HCT116 (cell line): ENCODE results near the gene SNAP29. TPM values are rescaled to one million over a fixed set of nuclear protein-coding genes. Genes with fewer than 3 reads are reported as not detected.
"Not testable (repeated sequence)": the region's sequence is repeated elsewhere in the genome, so short reads cannot be mapped to it uniquely, and the experiment has no call there.

ENCODE experiments used
- ATAC-seq: fragments of 200-7000 bp; cut with Tn5 transposase; 2 replicates; pipeline ENCODE4 v1.9.1; 2020; ENCODE audit warnings: mild to moderate bottlenecking, moderate library complexity
- BruUV-seq: library from RNA; stranded (reverse); fragments of 400-500 nt; replicated peaks from 2 replicates; lab custom pipeline; 2021; lab: Mats Ljungman, UMichigan
- CTCF ChIA-PET: fragments of 300-600 bp; sonication (Branson Sonifier 250); formaldehyde crosslinking; loops from one replicate; lab custom pipeline; 2021; ENCODE audit warnings: antibody characterized with exemption; lab: Charles Lee
- POLR2A ChIA-PET: fragments of 300-600, 350-600 bp; sonication (Branson Sonifier 250); formaldehyde crosslinking; loops from one replicate; lab custom pipeline; 2021; ENCODE audit warnings: antibody characterized with exemption; lab: Charles Lee
- RAD21 ChIA-PET, 2 experiments: fragments of 300-600 bp; sonication (Branson Sonifier 250); formaldehyde crosslinking; loops; one replicate each; lab custom pipeline; 2023; ENCODE audit warnings: low total read pairs in 2 of 2; ENCODE audit not compliant: uncharacterized antibody in 2 of 2, unreplicated experiment in 2 of 2, low non-redundant PET in 1 of 2; lab: Charles Lee
- DNase-seq: peaks from one replicate; pipeline ENCODE4 v3.0.0-alpha.2; 2010; ENCODE audit warnings: low read depth, low spot score
- H2AFZ ChIP-seq: fragments of 200-600 bp; shearing (Covaris generic), sonication (generic); 2 replicates; pipeline ENCODE4 v1.6.1; 2017; ENCODE audit warnings: low read depth, mixed run types, mixed read lengths, antibody characterized with exemption, low read length; ENCODE audit not compliant: poor library complexity, severe bottlenecking
- H3K27ac ChIP-seq: 2 replicates; pipeline ENCODE4 v1.5.1; 2012; ENCODE audit warnings: low read depth, low read length
- H3K27me3 ChIP-seq: fragments of 200-600 bp; sonication (generic); 2 replicates; pipeline ENCODE4 v1.6.1; 2016; ENCODE audit warnings: mixed run types, low read length, mixed read lengths; ENCODE audit not compliant: insufficient read depth
- H3K36me3 ChIP-seq, 2 experiments: fragments of 200-500 bp in 1 of 2; fragments of 200-600 bp in 1 of 2; sonication (Bioruptor generic) in 1 of 2; sonication (generic) in 1 of 2; 2 replicates each; pipeline versions ENCODE4 v1.5.1 to v1.6.1; 2014 to 2016; ENCODE audit warnings: low read length in 2 of 2, inconsistent platforms in 1 of 2, mixed read lengths in 1 of 2, mixed run types in 1 of 2; ENCODE audit not compliant: insufficient read depth in 2 of 2, control insufficient read depth in 1 of 2
- H3K4me1 ChIP-seq, 2 experiments: fragments of 200-600 bp in 1 of 2; sonication (generic) in 1 of 2; 2 replicates each; pipeline versions ENCODE4 v1.5.1 to v1.6.1; 2012 to 2017; ENCODE audit warnings: low read length in 2 of 2, inconsistent platforms in 1 of 2, mild to moderate bottlenecking in 1 of 2, mixed read lengths in 1 of 2, mixed run types in 1 of 2, moderate library complexity in 1 of 2; ENCODE audit not compliant: insufficient read depth in 2 of 2, control insufficient read depth in 1 of 2
- H3K4me2 ChIP-seq: fragments of 200-600 bp; sonication (generic); 2 replicates; pipeline ENCODE4 v1.6.1; 2017; ENCODE audit warnings: mixed run types, low read length, mixed read lengths
- H3K4me3 ChIP-seq, 2 experiments: fragments of 200-600 bp in 1 of 2; sonication (generic) in 1 of 2; replicated peaks in 1 of 2; 2 replicates each; pipeline ENCODE4 v1.5.1; 2011 to 2016; ENCODE audit warnings: low read length in 2 of 2, control low read depth in 1 of 2, low read depth in 1 of 2, mild to moderate bottlenecking in 1 of 2, mixed read lengths in 1 of 2, mixed run types in 1 of 2
- H3K79me2 ChIP-seq: fragments of 200-600 bp; sonication (generic); 2 replicates; pipeline ENCODE4 v1.6.1; 2017; ENCODE audit warnings: mild to moderate bottlenecking, mixed run types, low read length, moderate library complexity, mixed read lengths; ENCODE audit not compliant: insufficient read depth
- H3K9ac ChIP-seq: fragments of 200-600 bp; sonication (generic); 2 replicates; pipeline ENCODE4 v1.6.1; 2016; ENCODE audit warnings: low read length, mixed read lengths
- H3K9me2 ChIP-seq: fragments of 200-600 bp; sonication (generic), shearing (Covaris generic); 2 replicates; pipeline ENCODE4 v1.6.1; 2017; ENCODE audit warnings: mixed run types, mild to moderate bottlenecking, moderate library complexity; ENCODE audit not compliant: insufficient read depth
- H3K9me3 ChIP-seq, 2 experiments: fragments of 200-500 bp in 1 of 2; fragments of 200-600 bp in 1 of 2; sonication (Bioruptor generic) in 1 of 2; sonication (generic) in 1 of 2; 2 replicates each; pipeline ENCODE4 v1.6.1; 2014 to 2017; ENCODE audit warnings: low read length in 2 of 2, mixed read lengths in 2 of 2, inconsistent platforms in 1 of 2, low read depth in 1 of 2, mild to moderate bottlenecking in 1 of 2, mixed run types in 1 of 2, moderate library complexity in 1 of 2; ENCODE audit not compliant: control insufficient read depth in 1 of 2, insufficient read depth in 1 of 2
- H4K20me1 ChIP-seq: fragments of 200-600 bp; sonication (generic), shearing (Covaris generic); 2 replicates; pipeline ENCODE4 v1.6.1; 2017; ENCODE audit warnings: mixed run types, mild to moderate bottlenecking, moderate library complexity; ENCODE audit not compliant: insufficient read depth
- CEBPB ChIP-seq: IDR thresholded peaks from 2 replicates; pipeline ENCODE4 v1.6.1; 2012; ENCODE audit warnings: low read depth
- intact Hi-C: fragments of 100-400 bp; cut with micrococcal nuclease; formaldehyde crosslinking; loops from 2 replicates; pipeline ENCODE4 v1.10.0; 2022
- total RNA-seq: library from RNA; stranded (reverse); gene quantifications from one replicate; pipeline ENCODE4 v1.2.1, GENCODE V29; 2021; ENCODE audit not compliant: unreplicated experiment
- TF ChIP-seq, protein P1 (sequence below): IDR thresholded peaks from 2 replicates; pipeline ENCODE4 v1.6.1; 2012; ENCODE audit warnings: low read depth
- TF ChIP-seq, protein P2 (sequence below): IDR thresholded peaks from 2 replicates; pipeline ENCODE4 v1.6.1; 2012

The SNAP29 gene
- total RNA-seq, 1 experiment from 2014 or later: 27.3 TPM

DNA sequence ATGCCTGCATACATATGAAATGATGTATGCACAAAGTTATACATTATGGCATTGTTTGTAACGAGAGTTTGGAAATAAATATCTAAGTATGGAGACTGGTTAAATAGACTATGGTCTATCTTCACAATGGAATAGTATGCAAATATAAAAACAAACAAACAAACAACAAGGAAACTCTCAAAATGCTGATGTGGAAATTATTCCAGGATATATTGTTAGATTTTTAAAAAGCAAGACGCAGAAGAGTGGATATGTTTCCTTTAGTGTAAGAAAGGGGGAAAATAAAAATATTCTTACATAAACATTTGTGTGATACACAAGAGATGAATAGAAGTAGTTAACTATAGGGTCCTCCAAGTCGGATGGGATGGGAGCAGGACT, 47.6 kb downstream of the SNAP29 start (continued):
- TF ChIP-seq, protein P1, sequence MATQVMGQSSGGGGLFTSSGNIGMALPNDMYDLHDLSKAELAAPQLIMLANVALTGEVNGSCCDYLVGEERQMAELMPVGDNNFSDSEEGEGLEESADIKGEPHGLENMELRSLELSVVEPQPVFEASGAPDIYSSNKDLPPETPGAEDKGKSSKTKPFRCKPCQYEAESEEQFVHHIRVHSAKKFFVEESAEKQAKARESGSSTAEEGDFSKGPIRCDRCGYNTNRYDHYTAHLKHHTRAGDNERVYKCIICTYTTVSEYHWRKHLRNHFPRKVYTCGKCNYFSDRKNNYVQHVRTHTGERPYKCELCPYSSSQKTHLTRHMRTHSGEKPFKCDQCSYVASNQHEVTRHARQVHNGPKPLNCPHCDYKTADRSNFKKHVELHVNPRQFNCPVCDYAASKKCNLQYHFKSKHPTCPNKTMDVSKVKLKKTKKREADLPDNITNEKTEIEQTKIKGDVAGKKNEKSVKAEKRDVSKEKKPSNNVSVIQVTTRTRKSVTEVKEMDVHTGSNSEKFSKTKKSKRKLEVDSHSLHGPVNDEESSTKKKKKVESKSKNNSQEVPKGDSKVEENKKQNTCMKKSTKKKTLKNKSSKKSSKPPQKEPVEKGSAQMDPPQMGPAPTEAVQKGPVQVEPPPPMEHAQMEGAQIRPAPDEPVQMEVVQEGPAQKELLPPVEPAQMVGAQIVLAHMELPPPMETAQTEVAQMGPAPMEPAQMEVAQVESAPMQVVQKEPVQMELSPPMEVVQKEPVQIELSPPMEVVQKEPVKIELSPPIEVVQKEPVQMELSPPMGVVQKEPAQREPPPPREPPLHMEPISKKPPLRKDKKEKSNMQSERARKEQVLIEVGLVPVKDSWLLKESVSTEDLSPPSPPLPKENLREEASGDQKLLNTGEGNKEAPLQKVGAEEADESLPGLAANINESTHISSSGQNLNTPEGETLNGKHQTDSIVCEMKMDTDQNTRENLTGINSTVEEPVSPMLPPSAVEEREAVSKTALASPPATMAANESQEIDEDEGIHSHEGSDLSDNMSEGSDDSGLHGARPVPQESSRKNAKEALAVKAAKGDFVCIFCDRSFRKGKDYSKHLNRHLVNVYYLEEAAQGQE: no peak
- TF ChIP-seq, protein P2, sequence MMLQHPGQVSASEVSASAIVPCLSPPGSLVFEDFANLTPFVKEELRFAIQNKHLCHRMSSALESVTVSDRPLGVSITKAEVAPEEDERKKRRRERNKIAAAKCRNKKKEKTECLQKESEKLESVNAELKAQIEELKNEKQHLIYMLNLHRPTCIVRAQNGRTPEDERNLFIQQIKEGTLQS: no peak
- no peak for TF ChIP-seq CEBPB

DNA sequence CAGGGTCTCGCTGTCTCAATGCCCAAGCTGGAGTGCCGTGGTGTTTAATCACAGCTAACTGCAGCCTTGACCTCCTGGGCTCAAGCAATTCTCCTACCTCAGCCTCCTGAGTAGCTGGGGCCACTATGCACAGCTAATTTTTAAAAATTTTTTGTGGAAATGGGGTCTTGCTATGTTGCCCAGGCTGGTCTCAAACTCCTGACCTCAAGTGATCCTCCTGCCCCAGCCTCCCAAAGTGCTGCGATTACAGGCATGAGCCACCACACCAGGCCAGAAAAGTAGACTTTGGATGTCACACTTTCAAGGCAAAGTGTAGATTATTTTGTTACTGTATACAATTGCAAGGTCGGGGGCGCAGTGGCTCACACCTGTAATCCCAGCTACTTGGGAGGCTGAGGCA, 49.9 kb downstream of the SNAP29 start:
- H3K4me3 ChIP-seq, H3K36me3 ChIP-seq, CTCF ChIA-PET, intact Hi-C loops, H4K20me1 ChIP-seq, H3K79me2 ChIP-seq, H3K27me3 ChIP-seq, DNase-seq, H3K9me3 ChIP-seq, H3K27ac ChIP-seq, H3K9me2 ChIP-seq, H3K9ac ChIP-seq, POLR2A ChIA-PET, H3K4me1 ChIP-seq, H2AFZ ChIP-seq, H3K4me2 ChIP-seq, RAD21 ChIA-PET, ATAC-seq, BruUV-seq: not testable (repeated sequence)
